H1 (cell line): Measurements from ENCODE around the gene CSGALNACT2. TPM values are rescaled to one million over a fixed set of nuclear protein-coding genes. Genes with fewer than 3 reads are reported as not detected.

Experiments used
- CTCF ChIA-PET: fragments of 300-600 bp; sonication (Branson Sonifier 250); formaldehyde crosslinking; loops from one replicate; lab custom pipeline; 2021; ENCODE audit not compliant: partially characterized antibody; lab: Charles Lee
- POLR2A ChIA-PET: fragments of 300-600 bp; sonication (Branson Sonifier 250); formaldehyde crosslinking; loops from one replicate; lab custom pipeline; 2021; ENCODE audit warnings: inconsistent platforms; ENCODE audit not compliant: partially characterized antibody; lab: Charles Lee
- DNase-seq, 2 experiments: peaks; one replicate each; pipeline versions ENCODE4 v3.0.0 to v3.0.0-alpha.2; 2010 to 2022; ENCODE audit warnings: low spot score in 2 of 2, low read depth in 1 of 2, mixed read lengths in 1 of 2
- FAIRE-seq: peaks from 2 replicates; lab custom pipeline; 2011; peaks lifted over from hg19 to GRCh38; lab: Jason Lieb, UNC
- H2AFZ ChIP-seq: 2 replicates; pipeline ENCODE4 v1.8.1; 2012; ENCODE audit warnings: low read length, inconsistent platforms
- H2AK5ac ChIP-seq: 2 replicates; pipeline ENCODE4 v1.6.1; 2013; ENCODE audit warnings: low read depth, low read length
- H2BK120ac ChIP-seq: replicated peaks from 2 replicates; pipeline ENCODE3; 2013; ENCODE audit warnings: low read depth, low read length, inconsistent platforms
- H2BK12ac ChIP-seq: 2 replicates; pipeline ENCODE4 v1.6.1; 2013; ENCODE audit warnings: low read depth, low read length
- H2BK15ac ChIP-seq: 2 replicates; pipeline ENCODE4 v1.6.1; 2013; ENCODE audit warnings: low read length
- H2BK20ac ChIP-seq: 2 replicates; pipeline ENCODE4 v1.6.1; 2013; ENCODE audit warnings: low read length
- H2BK5ac ChIP-seq: 2 replicates; pipeline ENCODE4 v1.6.1; 2013; ENCODE audit warnings: low read depth, low read length
- H3K14ac ChIP-seq: 2 replicates; pipeline ENCODE4 v1.6.1; 2013; ENCODE audit warnings: inconsistent platforms; ENCODE audit not compliant: insufficient read length
- H3K18ac ChIP-seq: 2 replicates; pipeline ENCODE4 v1.6.1; 2013; ENCODE audit warnings: low read length; ENCODE audit errors: extremely low read depth
- H3K23ac ChIP-seq: 2 replicates; pipeline ENCODE4 v1.6.1; 2013; ENCODE audit warnings: inconsistent platforms; ENCODE audit not compliant: insufficient read length
- H3K23me2 ChIP-seq: 2 replicates; pipeline ENCODE4 v1.6.1; 2013; ENCODE audit warnings: low read depth, low read length
- H3K27ac ChIP-seq: 2 replicates; pipeline ENCODE4 v1.6.1; 2011; ENCODE audit warnings: low read depth, low read length, inconsistent platforms
- H3K27me3 ChIP-seq, 4 experiments: replicated peaks in 1 of 4; 1 replicate in 1 of 4; 2 replicates in 3 of 4; pipeline versions ENCODE4 v1.6.1 to v1.8.1; 2011 to 2013; ENCODE audit warnings: low read length in 3 of 4, mild to moderate bottlenecking in 3 of 4, inconsistent platforms in 2 of 4, mixed read lengths in 2 of 4, moderate library complexity in 1 of 4; ENCODE audit not compliant: control insufficient read depth in 3 of 4, insufficient read depth in 3 of 4; ENCODE audit errors: extremely low read depth in 1 of 4
- H3K36me3 ChIP-seq, 4 experiments: 2 replicates each; pipeline versions ENCODE4 v1.6.1 to v1.8.1; 2011 to 2013; ENCODE audit warnings: mild to moderate bottlenecking in 4 of 4, low read length in 3 of 4, moderate library complexity in 2 of 4, control low read depth in 1 of 4, inconsistent platforms in 1 of 4; ENCODE audit not compliant: insufficient read depth in 4 of 4, control insufficient read depth in 2 of 4
- H3K4ac ChIP-seq: replicated peaks from 2 replicates; pipeline ENCODE3; 2013; ENCODE audit warnings: low read length, low read depth, mixed read lengths, inconsistent platforms; ENCODE audit not compliant: insufficient read length
- H3K4me1 ChIP-seq, 4 experiments: replicated peaks in 1 of 4; 1 replicate in 1 of 4; 2 replicates in 3 of 4; pipeline versions ENCODE4 v1.6.1 to v1.8.1; 2011 to 2013; ENCODE audit warnings: low read length in 3 of 4, inconsistent platforms in 2 of 4, mixed read lengths in 1 of 4; ENCODE audit not compliant: insufficient read depth in 4 of 4, control insufficient read depth in 3 of 4
- H3K4me2 ChIP-seq, 2 experiments: 2 replicates each; pipeline versions ENCODE4 v1.6.1 to v1.8.1; 2011 to 2013; ENCODE audit warnings: low read depth in 2 of 2, low read length in 2 of 2, control low read depth in 1 of 2, inconsistent platforms in 1 of 2, mild to moderate bottlenecking in 1 of 2; ENCODE audit not compliant: insufficient read depth in 1 of 2
- H3K4me3 ChIP-seq, 4 experiments: fragments of 200-600, 300-600 bp in 1 of 4; sonication (generic), shearing (Covaris generic), sonication (Bioruptor Twin) in 1 of 4; 2 replicates each; pipeline versions ENCODE4 v1.5.1 to v1.8.1; 2011 to 2016; ENCODE audit warnings: low read length in 4 of 4, low read depth in 3 of 4, control low read depth in 2 of 4, inconsistent platforms in 2 of 4, mild to moderate bottlenecking in 2 of 4, mixed read lengths in 1 of 4, moderate library complexity in 1 of 4; ENCODE audit not compliant: insufficient read depth in 2 of 4; ENCODE audit errors: extremely low read depth in 1 of 4
- H3K56ac ChIP-seq: replicated peaks from 2 replicates; pipeline ENCODE3; 2013; ENCODE audit warnings: low read depth, mild to moderate bottlenecking, mixed read lengths, low read length, inconsistent platforms; ENCODE audit not compliant: insufficient read length
- H3K79me1 ChIP-seq: 2 replicates; pipeline ENCODE4 v1.6.1; 2013; ENCODE audit warnings: low read depth, low read length, control low read depth
- H3K79me2 ChIP-seq, 2 experiments: 2 replicates each; pipeline versions ENCODE4 v1.6.1 to v1.8.1; 2012 to 2013; ENCODE audit warnings: low read length in 2 of 2, mild to moderate bottlenecking in 2 of 2, inconsistent platforms in 1 of 2; ENCODE audit not compliant: insufficient read depth in 2 of 2, control insufficient read depth in 1 of 2
- H3K9ac ChIP-seq, 4 experiments: replicated peaks in 1 of 4; 1 replicate in 1 of 4; 2 replicates in 3 of 4; pipeline versions ENCODE4 v1.6.1 to v1.8.1; 2011 to 2013; ENCODE audit warnings: low read depth in 3 of 4, low read length in 3 of 4, control low read depth in 2 of 4, mild to moderate bottlenecking in 2 of 4, moderate library complexity in 2 of 4, inconsistent platforms in 1 of 4; ENCODE audit errors: extremely low read depth in 1 of 4
- H3K9me3 ChIP-seq, 2 experiments: 2 replicates each; pipeline versions ENCODE4 v1.6.1 to v1.8.1; 2012 to 2013; ENCODE audit warnings: mild to moderate bottlenecking in 2 of 2, moderate library complexity in 2 of 2, control low read depth in 1 of 2, inconsistent platforms in 1 of 2, low read depth in 1 of 2, low read length in 1 of 2, mixed read lengths in 1 of 2; ENCODE audit not compliant: insufficient read depth in 2 of 2
- H4K20me1 ChIP-seq, 2 experiments: replicated peaks in 1 of 2; 2 replicates each; pipeline versions ENCODE3 to v1.8.1; 2011 to 2013; ENCODE audit warnings: inconsistent platforms in 2 of 2, low read length in 2 of 2, mild to moderate bottlenecking in 1 of 2; ENCODE audit not compliant: insufficient read depth in 2 of 2, control insufficient read depth in 1 of 2
- H4K5ac ChIP-seq: 2 replicates; pipeline ENCODE4 v1.6.1; 2013; ENCODE audit warnings: low read length, low read depth, mixed read lengths, inconsistent platforms; ENCODE audit not compliant: insufficient read length
- H4K8ac ChIP-seq: 2 replicates; pipeline ENCODE4 v1.8.0; 2013; ENCODE audit warnings: mild to moderate bottlenecking, moderate library complexity, low read length, inconsistent platforms; ENCODE audit not compliant: insufficient read depth; ENCODE audit errors: extremely low read depth
- H4K91ac ChIP-seq: replicated peaks from 2 replicates; pipeline ENCODE3; 2013; ENCODE audit warnings: low read length, mixed read lengths, inconsistent platforms; ENCODE audit not compliant: insufficient read length
- MAFK ChIP-seq: IDR thresholded peaks from 2 replicates; pipeline ENCODE4 v1.6.1; 2012; ENCODE audit warnings: low read depth, mild to moderate bottlenecking, improper control_type of control experiment, low read length
- WGBS, 2 experiments: shearing (Covaris generic) in 1 of 2; methylation state at CpG; one replicate each; pipeline versions ENCODE4 v1.1.6 to v1.1.7; 2013 to 2015; ENCODE audit warnings: low lambda C conversion rate in 2 of 2, mixed read lengths in 2 of 2, inconsistent platforms in 1 of 2, low coverage in 1 of 2, missing lambda C conversion rate in 1 of 2; ENCODE audit not compliant: insufficient replicate concordance in 2 of 2, insufficient coverage in 1 of 2, insufficient read length in 1 of 2; ENCODE audit errors: extremely low coverage in 1 of 2, missing lambda C conversion rate in 1 of 2; 5-methylcytosine and 5-hydroxymethylcytosine counted together
- polyA plus RNA-seq, 7 experiments: library from polyadenylated mRNA; depleted of rRNA in 3 of 7; stranded (reverse) in 5 of 7; unstranded in 2 of 7; fragments of >200 nt in 5 of 7; fragments of 200-250 nt in 2 of 7; gene quantifications; 1 replicate in 5 of 7; 2 replicates in 1 of 7; 4 replicates in 1 of 7; pipeline versions ENCODE4 v1.2.1 to v1.2.3, GENCODE V29; 2011 to 2013; ENCODE audit warnings: missing spikeins in 2 of 7, mixed read lengths in 2 of 7
- total RNA-seq: library from RNA; stranded (reverse); fragmentation: NEBNext Ultra II Directional; extraction: Animal tissue kit (Norgen Biotek cat#: 25700); gene quantifications from 2 replicates; pipeline ENCODE4 v1.2.1, GENCODE V29; 2021
- TF ChIP-seq, protein P1 (sequence below): IDR thresholded peaks from 2 replicates; pipeline ENCODE4 v1.6.1; 2012; ENCODE audit warnings: inconsistent platforms

CSGALNACT2 gene
- total and polyA plus RNA-seq, 2 of the 8 experiments (the other 6 are each of a cell fraction or from before 2014, with no cell fraction given), result 2.6 to 5.3 TPM

GRCh38 chr10:43156590-43157341 is 18.5 kb downstream of the CSGALNACT2 start:
- ChIA-PET CTCF (interaction anchor here (0.7 to 1.7 kb wide), 6 partner anchors 9 to 182 kb away, joined by 3 to 4 read pairs (median 3); partner anchors contain the start of gene CSGALNACT2), POLR2A (no interaction called here)
- Histone ChIP-seq H3K4me1 (no peaks in the 10 kb centered on the region), H4K91ac (no peak overlapping the region), H2BK20ac (no peak overlapping the region), H2AFZ (no peak overlapping the region), H3K14ac (no peak overlapping the region), H3K79me2 (no peaks in the 10 kb centered on the region), H3K56ac (no peak overlapping the region), H3K9me3 (no peaks in the 10 kb centered on the region), H3K27me3 (no peaks in the 10 kb centered on the region), H3K18ac (no peak overlapping the region), H3K9ac (no peak overlapping the region), H3K23me2 (no peaks in the 10 kb centered on the region), H3K27ac (no peak overlapping the region), H3K36me3 (no peaks in the 10 kb centered on the region), H3K4me3 (no peak overlapping the region), H4K8ac (no peak overlapping the region), H2BK5ac (no peak overlapping the region), H3K4ac (no peak overlapping the region), H2AK5ac (no peak overlapping the region), H3K4me2 (no peak overlapping the region), H2BK12ac (no peak overlapping the region), H2BK15ac (no peak overlapping the region), H4K5ac (no peak overlapping the region), H3K23ac (no peak overlapping the region), H2BK120ac (no peak overlapping the region), H3K79me1 (no peaks in the 10 kb centered on the region), H4K20me1 (no peaks in the 10 kb centered on the region)
- FAIRE-seq (no peak), DNase-seq (no peak)
- WGBS, 2 experiments, result 87% methylated on average over 9 of the region's 9 CpGs; no CpG with 5 or more reads in 1 of the 2 experiments
- TF ChIP-seq, protein P1, sequence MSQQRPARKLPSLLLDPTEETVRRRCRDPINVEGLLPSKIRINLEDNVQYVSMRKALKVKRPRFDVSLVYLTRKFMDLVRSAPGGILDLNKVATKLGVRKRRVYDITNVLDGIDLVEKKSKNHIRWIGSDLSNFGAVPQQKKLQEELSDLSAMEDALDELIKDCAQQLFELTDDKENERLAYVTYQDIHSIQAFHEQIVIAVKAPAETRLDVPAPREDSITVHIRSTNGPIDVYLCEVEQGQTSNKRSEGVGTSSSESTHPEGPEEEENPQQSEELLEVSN, result no peak
- peak; percentile 49; the same call in 1 of the 2 replicates for TF ChIP-seq MAFK
